ENCODE measurements around the gene C18orf32. TPM values are rescaled to one million over a fixed set of nuclear protein-coding genes. Genes with fewer than 3 reads are reported as not detected.
A peak's percentile ranks its signal among the peaks of the same experiment; 100 is the strongest.

The C18orf32 gene
- total and polyA plus RNA-seq, 2 of the 8 experiments (the other 6 are each of a cell fraction or from before 2014, with no cell fraction given) = 17.3 to 20.1 TPM

- no peak overlapping the region for H2BK15ac ChIP-seq (ENCODE audit: low read length)
- peak overlapping the region; percentile 11; the same call in 1 of the 2 replicates for H2AFZ ChIP-seq (ENCODE audit: low read length)
- H3K4me1 ChIP-seq (replicated peaks in 1 of 4; ENCODE audit: control insufficient read depth in 3 of 4, insufficient read depth in 4 of 4, low read length in 3 of 4) = peaks cover 5 to 21% (median 16%) of the 10 kb centered on the region in 4 experiments; a peak in 6 of 7 replicates
- peak overlapping the region; percentile 4 for H4K91ac ChIP-seq (replicated peaks; ENCODE audit: insufficient read length, low read length)
- H4K5ac ChIP-seq (ENCODE audit: insufficient read length, low read depth, low read length) = no peak overlapping the region
- H3K27me3 ChIP-seq (replicated peaks in 1 of 4; ENCODE audit: control insufficient read depth in 3 of 4, extremely low read depth in 1 of 4, insufficient read depth in 3 of 4, low read length in 3 of 4) = no peaks in the 10 kb centered on the region
- no peak overlapping the region; a peak in 1 of 7 replicates for H3K9ac ChIP-seq (replicated peaks in 1 of 4; ENCODE audit: extremely low read depth in 1 of 4, low read depth in 3 of 4, low read length in 3 of 4)
- no peaks in the 10 kb centered on the region for H3K79me1 ChIP-seq (ENCODE audit: low read depth, low read length)
- no peak overlapping the region for H3K27ac ChIP-seq (ENCODE audit: low read depth, low read length)
- no peaks in the 10 kb centered on the region for H3K9me3 ChIP-seq (ENCODE audit: insufficient read depth in 2 of 2, low read depth in 1 of 2, low read length in 1 of 2)
- 67% methylated on average over 10 of the region's 10 CpGs; no CpG with 5 or more reads in 1 of the 2 experiments for WGBS, 2 experiments (ENCODE audit: extremely low coverage in 1 of 2, insufficient coverage in 1 of 2, insufficient read length in 1 of 2, insufficient replicate concordance in 2 of 2, low coverage in 1 of 2, low lambda C conversion rate in 2 of 2, missing lambda C conversion rate in 1 of 2)
- peak overlapping the region; percentile 51 for H3K18ac ChIP-seq (ENCODE audit: extremely low read depth, low read length)
- POLR2A ChIA-PET (ENCODE audit: partially characterized antibody) = interaction anchor here (0.6 to 1.5 kb wide), 5 partner anchors 9 to 246 kb away, joined by 3 to 5 read pairs (median 3); no protein-coding TSS in a partner anchor
- no peak overlapping the region for H3K4me3 ChIP-seq (ENCODE audit: extremely low read depth in 1 of 4, insufficient read depth in 2 of 4, low read depth in 3 of 4, low read length in 4 of 4)
- peak overlapping the region; percentile 3 to 17; a peak in 2 of 4 replicates for H3K4me2 ChIP-seq (ENCODE audit: insufficient read depth in 1 of 2, low read depth in 2 of 2, low read length in 2 of 2)
- FAIRE-seq (peak; percentile 7), DNase-seq (ENCODE audit: low read depth in 1 of 2, low spot score in 2 of 2) (no peak)
- H2AK5ac ChIP-seq (ENCODE audit: low read depth, low read length) = no peak overlapping the region
- H2BK12ac ChIP-seq (ENCODE audit: low read depth, low read length) = 0 out of 2 replicates have a peak overlapping the region, but pooled peaks have one; percentile 55
- CTCF ChIA-PET (ENCODE audit: partially characterized antibody) = interaction anchor here (0.7 to 1.3 kb wide), 8 partner anchors 9 to 339 kb away, joined by 3 to 10 read pairs (median 4); no protein-coding TSS in a partner anchor
- no peaks in the 10 kb centered on the region for H3K36me3 ChIP-seq (ENCODE audit: control insufficient read depth in 2 of 4, insufficient read depth in 4 of 4, low read length in 3 of 4)
- H2BK120ac ChIP-seq (replicated peaks; ENCODE audit: low read depth, low read length) = no peak overlapping the region
- no peak overlapping the region for H3K23ac ChIP-seq (ENCODE audit: insufficient read length)
- no peaks in the 10 kb centered on the region for H3K79me2 ChIP-seq (ENCODE audit: control insufficient read depth in 1 of 2, insufficient read depth in 2 of 2, low read length in 2 of 2)
- H2BK5ac ChIP-seq (ENCODE audit: low read depth, low read length) = peak overlapping the region; percentile 38; the same call in 1 of the 2 replicates
- no peak overlapping the region for H4K8ac ChIP-seq (ENCODE audit: extremely low read depth, insufficient read depth, low read length)
- no peak overlapping the region for H3K56ac ChIP-seq (replicated peaks; ENCODE audit: insufficient read length, low read depth, low read length)
- peak overlapping the region; percentile 52; the same call in 1 of the 2 replicates for H2BK20ac ChIP-seq (ENCODE audit: low read length)
- no peaks in the 10 kb centered on the region for H3K23me2 ChIP-seq (ENCODE audit: low read depth, low read length)
- no peak overlapping the region for H3K14ac ChIP-seq (ENCODE audit: insufficient read length)
- H4K20me1 ChIP-seq (replicated peaks in 1 of 2; ENCODE audit: control insufficient read depth in 1 of 2, insufficient read depth in 2 of 2, low read length in 2 of 2) = no peaks in the 10 kb centered on the region
- H3K4ac ChIP-seq (replicated peaks; ENCODE audit: insufficient read length, low read depth, low read length) = no peak overlapping the region
- TF ChIP-seq POU5F1 (IDR thresholded peaks at IDR 0.05; ENCODE audit: low read depth, low read length) = no peak
- no peak for TF ChIP-seq JUN (IDR thresholded peaks at IDR 0.05; ENCODE audit: low read depth, low read length)
- no peak for TF ChIP-seq TEAD4 (IDR thresholded peaks at IDR 0.05; ENCODE audit: low read depth, low read length)
- TF ChIP-seq GABPA (IDR thresholded peaks at IDR 0.05; ENCODE audit: borderline replicate concordance, insufficient read depth, low read length) = no peak
- TF ChIP-seq BCL11A (IDR thresholded peaks at IDR 0.05; ENCODE audit: low read depth in 2 of 2, low read length in 2 of 2) = no peak
- TF ChIP-seq BRCA1 (IDR thresholded peaks at IDR 0.05; ENCODE audit: low read depth, low read length) = no peak
- TF ChIP-seq TAF7 (optimal IDR thresholded peaks at IDR 0.05; ENCODE audit: borderline replicate concordance, low read depth, low read length) = no peak
- TF ChIP-seq EP300 (IDR thresholded peaks at IDR 0.05; ENCODE audit: borderline replicate concordance in 1 of 2, low read depth in 2 of 2, low read length in 2 of 2) = no peak
- no peak for TF ChIP-seq YY1 (IDR thresholded peaks at IDR 0.05; ENCODE audit: low read depth, low read length)
- no peak for TF ChIP-seq TAF1 (IDR thresholded peaks at IDR 0.05; ENCODE audit: low read depth, low read length)
- TF ChIP-seq ZNF274 (IDR thresholded peaks at IDR 0.05; ENCODE audit: borderline replicate concordance, extremely low read depth, low read length) = no peak
Observed at GRCh38 chr18:49519101-49519971, 32.3 kb upstream of the C18orf32 start.
